PC-9 (cell line): ENCODE data around the gene PRSS2. TPM values are rescaled to one million over a fixed set of nuclear protein-coding genes. Genes with fewer than 3 reads are reported as not detected.
"Not testable (repeated sequence)": the region's sequence is repeated elsewhere in the genome, so short reads cannot be mapped to it uniquely, and the experiment has no call there.

Experiments
- BruUV-seq: library from RNA; stranded (reverse); fragments of 400-500 nt; replicated peaks from 2 replicates; lab custom pipeline; 2021; lab: Mats Ljungman, UMichigan
- CTCF ChIA-PET: fragments of 300-600 bp; sonication (Branson Sonifier 250); formaldehyde crosslinking; loops from one replicate; lab custom pipeline; 2022; ENCODE audit warnings: antibody characterized with exemption; lab: Charles Lee
- POLR2A ChIA-PET: fragments of 300-600 bp; sonication (Branson Sonifier 250); formaldehyde crosslinking; loops from one replicate; lab custom pipeline; 2022; ENCODE audit warnings: antibody characterized with exemption; ENCODE audit not compliant: unreplicated experiment; lab: Charles Lee
- DNase-seq, 2 experiments: peaks; one replicate each; pipeline versions ENCODE4 v3.0.0 to v3.0.0-alpha.2; 2015 to 2022; ENCODE audit warnings: mixed read lengths in 1 of 2
- H2AFZ ChIP-seq: fragments of 200-600 bp; sonication (generic); 2 replicates; pipeline ENCODE4 v1.8.1; 2017; ENCODE audit warnings: antibody characterized with exemption
- H3F3A ChIP-seq: fragments of 200-600 bp; sonication (generic); 2 replicates; pipeline ENCODE4 v1.8.1; 2017; ENCODE audit warnings: antibody characterized with exemption, mild to moderate bottlenecking, low read depth; ENCODE audit not compliant: insufficient read depth
- H3K27ac ChIP-seq: fragments of 200-600 bp; sonication (generic); 2 replicates; pipeline ENCODE4 v1.6.1; 2016; ENCODE audit warnings: mixed run types
- H3K27me3 ChIP-seq: fragments of 200-600 bp; sonication (generic); 2 replicates; pipeline ENCODE4 v1.6.1; 2016; ENCODE audit warnings: low read depth, mixed run types; ENCODE audit not compliant: insufficient read depth
- H3K36me3 ChIP-seq: fragments of 200-600 bp; sonication (generic); 2 replicates; pipeline ENCODE4 v1.6.1; 2016; ENCODE audit warnings: low read depth, mixed run types
- H3K4me1 ChIP-seq: fragments of 200-600 bp; sonication (generic); replicated peaks from 2 replicates; pipeline ENCODE4 v1.6.1; 2016; ENCODE audit warnings: mixed run types; ENCODE audit not compliant: insufficient read depth
- H3K4me2 ChIP-seq: fragments of 200-600 bp; sonication (generic); 2 replicates; pipeline ENCODE4 v1.6.1; 2017; ENCODE audit warnings: mixed run types
- H3K4me3 ChIP-seq: fragments of 200-600 bp; sonication (generic); 2 replicates; pipeline ENCODE4 v1.6.1; 2016; ENCODE audit warnings: mixed run types
- H3K79me2 ChIP-seq: fragments of 200-600 bp; sonication (generic); 2 replicates; pipeline ENCODE4 v1.6.1; 2017; ENCODE audit warnings: low read depth, mixed run types
- H3K9me2 ChIP-seq: fragments of 200-600 bp; sonication (generic); 2 replicates; pipeline ENCODE4 v1.8.1; 2017; ENCODE audit warnings: mild to moderate bottlenecking; ENCODE audit not compliant: insufficient read depth
- H3K9me3 ChIP-seq: fragments of 200-600 bp; sonication (generic); 2 replicates; pipeline ENCODE4 v1.8.1; 2016; ENCODE audit warnings: low read depth; ENCODE audit not compliant: insufficient read depth
- H4K20me1 ChIP-seq: fragments of 200-600 bp; sonication (generic); 2 replicates; pipeline ENCODE4 v1.8.1; 2017; ENCODE audit not compliant: insufficient read depth
- EZH2 ChIP-seq: fragments of 200-600 bp; sonication (generic); IDR thresholded peaks from 2 replicates; pipeline ENCODE4 v1.8.0; 2017; ENCODE audit warnings: antibody characterized with exemption, low read depth
- intact Hi-C: fragments of 100-400 bp; cut with micrococcal nuclease; formaldehyde crosslinking; loops from one replicate; pipeline ENCODE4 v1.10.0; 2022; ENCODE audit not compliant: unreplicated experiment
- total RNA-seq: library from RNA; stranded (reverse); gene quantifications from 2 replicates; pipeline ENCODE4 v1.2.3, GENCODE V29; 2021
- TF ChIP-seq, protein P1 (sequence below): fragments of 200-600 bp; sonication (generic); conservative IDR thresholded peaks from 2 replicates; pipeline ENCODE4 v1.6.1; 2017; ENCODE audit warnings: mixed run types, antibody characterized with exemption, mild to moderate bottlenecking, moderate library complexity

PRSS2 gene
- total RNA-seq, 1 experiment from 2014 or later: not detected

DNA sequence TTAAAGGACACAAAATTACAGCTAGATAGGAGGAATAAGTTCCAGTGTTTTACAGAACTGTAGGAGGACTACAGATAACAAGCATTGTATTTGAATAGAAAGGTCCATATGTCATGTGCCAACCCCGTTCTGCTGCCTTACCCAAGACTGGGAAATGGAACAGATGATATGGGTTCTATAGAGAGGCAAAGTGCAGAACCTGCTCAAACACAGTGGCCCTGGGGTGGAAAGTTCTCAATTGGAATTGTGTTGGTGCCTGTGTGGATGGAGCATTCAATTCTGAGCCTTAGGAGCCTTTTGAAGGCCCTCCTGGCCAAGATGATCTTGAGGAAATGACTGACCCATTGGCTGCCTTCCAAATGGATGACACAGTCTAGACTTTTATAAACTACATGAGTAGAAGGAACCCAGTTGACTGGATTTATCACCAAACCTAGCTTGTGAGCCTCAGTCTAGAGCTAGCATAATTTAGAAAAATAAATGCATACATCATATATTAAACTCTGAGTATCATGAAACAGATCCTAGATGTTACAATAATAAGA, 25.6 kb upstream of the PRSS2 start:
- Histone ChIP-seq H2AFZ (no peak overlapping the region), H3K27ac (no peak overlapping the region), H3F3A (no peaks in the 10 kb centered on the region), H3K79me2 (no peaks in the 10 kb centered on the region), H3K9me3 (no peaks in the 10 kb centered on the region), H3K4me2 (no peak overlapping the region), H3K27me3 (no peaks in the 10 kb centered on the region), H3K36me3 (no peaks in the 10 kb centered on the region), H3K9me2 (no peaks in the 10 kb centered on the region), H3K4me3 (no peak overlapping the region), H3K4me1 (peaks cover 19% of the 10 kb centered on the region), H4K20me1 (no peaks in the 10 kb centered on the region)
- intact Hi-C loops: no loop called here
- no peak for DNase-seq
- ChIA-PET CTCF (no interaction called here), POLR2A (no interaction called here)
- BruUV-seq: no TSS peak
- TF ChIP-seq, protein P1, sequence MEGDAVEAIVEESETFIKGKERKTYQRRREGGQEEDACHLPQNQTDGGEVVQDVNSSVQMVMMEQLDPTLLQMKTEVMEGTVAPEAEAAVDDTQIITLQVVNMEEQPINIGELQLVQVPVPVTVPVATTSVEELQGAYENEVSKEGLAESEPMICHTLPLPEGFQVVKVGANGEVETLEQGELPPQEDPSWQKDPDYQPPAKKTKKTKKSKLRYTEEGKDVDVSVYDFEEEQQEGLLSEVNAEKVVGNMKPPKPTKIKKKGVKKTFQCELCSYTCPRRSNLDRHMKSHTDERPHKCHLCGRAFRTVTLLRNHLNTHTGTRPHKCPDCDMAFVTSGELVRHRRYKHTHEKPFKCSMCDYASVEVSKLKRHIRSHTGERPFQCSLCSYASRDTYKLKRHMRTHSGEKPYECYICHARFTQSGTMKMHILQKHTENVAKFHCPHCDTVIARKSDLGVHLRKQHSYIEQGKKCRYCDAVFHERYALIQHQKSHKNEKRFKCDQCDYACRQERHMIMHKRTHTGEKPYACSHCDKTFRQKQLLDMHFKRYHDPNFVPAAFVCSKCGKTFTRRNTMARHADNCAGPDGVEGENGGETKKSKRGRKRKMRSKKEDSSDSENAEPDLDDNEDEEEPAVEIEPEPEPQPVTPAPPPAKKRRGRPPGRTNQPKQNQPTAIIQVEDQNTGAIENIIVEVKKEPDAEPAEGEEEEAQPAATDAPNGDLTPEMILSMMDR: no peak
- no peak for TF ChIP-seq EZH2

DNA sequence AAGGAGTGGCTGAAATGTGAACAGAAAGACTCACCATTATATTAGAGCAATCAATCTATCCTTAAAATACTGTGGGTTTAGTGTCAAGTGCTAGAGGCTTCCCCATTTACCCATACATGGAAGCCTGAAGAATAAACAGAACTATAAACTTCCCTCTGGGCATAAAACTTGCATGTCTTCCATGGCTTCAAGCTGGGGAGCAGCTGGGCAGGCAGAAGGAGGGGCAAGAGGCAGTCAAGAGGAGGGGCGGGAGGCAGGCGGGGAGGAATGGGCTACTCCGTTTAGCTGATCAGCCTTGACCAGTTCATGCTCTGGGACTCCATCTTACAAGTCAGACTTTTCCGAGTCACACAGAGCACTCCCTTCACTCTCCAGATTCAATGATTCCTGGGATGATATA, 25.0 kb upstream of the PRSS2 start:
- no peaks in the 10 kb centered on the region for H3K9me3 ChIP-seq
- H3K9me2 ChIP-seq: no peaks in the 10 kb centered on the region
- H3K4me2 ChIP-seq: no peak overlapping the region
- no peak overlapping the region for H3K4me3 ChIP-seq
- TF ChIP-seq EZH2: no peak
- TF ChIP-seq, protein P1: no peak
- H2AFZ ChIP-seq: no peak overlapping the region
- H3K79me2 ChIP-seq: no peaks in the 10 kb centered on the region
- H4K20me1 ChIP-seq: no peaks in the 10 kb centered on the region
- ChIA-PET CTCF (no interaction called here), POLR2A (no interaction called here)
- no peaks in the 10 kb centered on the region for H3F3A ChIP-seq
- H3K27me3 ChIP-seq: no peaks in the 10 kb centered on the region
- no peaks in the 10 kb centered on the region for H3K36me3 ChIP-seq
- peaks cover 19% of the 10 kb centered on the region for H3K4me1 ChIP-seq
- no peak for DNase-seq
- no TSS peak for BruUV-seq
- intact Hi-C loops: no loop called here
- H3K27ac ChIP-seq: no peak overlapping the region

DNA sequence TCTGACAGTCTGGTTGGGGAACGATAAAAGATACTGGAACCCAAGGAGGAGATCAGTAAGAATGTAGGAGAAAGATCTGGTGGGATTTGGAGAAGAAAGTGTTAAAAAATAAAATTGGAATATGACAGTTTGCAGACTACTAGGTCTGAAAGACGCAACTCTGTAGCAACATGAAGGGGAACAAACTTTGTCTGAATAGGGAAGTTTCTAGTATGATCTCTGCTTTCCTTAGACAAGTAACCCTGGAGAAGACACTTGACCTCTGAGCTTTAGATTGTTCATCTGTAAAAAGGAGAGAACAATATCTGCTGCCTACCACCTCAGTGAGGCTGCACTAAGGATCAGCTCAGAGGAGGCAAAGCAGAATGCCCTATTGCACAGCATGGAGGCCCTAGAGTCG, 24.5 kb upstream of the PRSS2 start:
- no peak overlapping the region for H3K27ac ChIP-seq
- H3K79me2 ChIP-seq: no peaks in the 10 kb centered on the region
- TF ChIP-seq EZH2: no peak
- TF ChIP-seq, protein P1: no peak
- H3K4me3 ChIP-seq: no peak overlapping the region
- peaks cover 19% of the 10 kb centered on the region for H3K4me1 ChIP-seq
- BruUV-seq: no TSS peak
- DNase-seq: no peak
- no peaks in the 10 kb centered on the region for H3K9me3 ChIP-seq
- no peaks in the 10 kb centered on the region for H3K27me3 ChIP-seq
- no peaks in the 10 kb centered on the region for H3K9me2 ChIP-seq
- no peaks in the 10 kb centered on the region for H3K36me3 ChIP-seq
- H4K20me1 ChIP-seq: no peaks in the 10 kb centered on the region
- POLR2A ChIA-PET: no interaction called here
- intact Hi-C loops: no loop called here
- H2AFZ ChIP-seq: no peak overlapping the region
- no peak overlapping the region for H3K4me2 ChIP-seq
- no peaks in the 10 kb centered on the region for H3F3A ChIP-seq
- CTCF ChIA-PET: no interaction called here

DNA sequence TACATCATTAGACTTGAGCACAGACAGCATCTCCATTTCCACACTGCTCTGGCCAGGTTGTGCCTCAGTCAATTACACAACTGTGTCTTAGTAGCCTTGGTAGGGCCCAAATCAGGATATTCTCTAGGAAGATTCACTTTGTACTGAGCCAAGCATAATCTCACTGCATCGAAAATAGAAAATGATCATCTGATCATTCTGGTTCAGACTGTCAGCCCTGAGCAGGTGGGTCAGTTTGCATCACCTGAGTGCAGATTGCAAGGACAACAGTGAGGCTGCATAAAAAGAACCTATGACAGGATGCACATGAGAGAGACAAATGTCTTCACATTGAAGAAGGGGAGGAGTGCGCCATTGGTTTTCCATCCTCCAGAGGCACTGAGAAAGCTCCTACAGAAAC, 22.4 kb upstream of the PRSS2 start:
- H3K4me2 ChIP-seq, H3K36me3 ChIP-seq, H3K9me2 ChIP-seq, H4K20me1 ChIP-seq, H3K79me2 ChIP-seq, H3F3A ChIP-seq, H3K27me3 ChIP-seq, DNase-seq, BruUV-seq, H3K9me3 ChIP-seq, H2AFZ ChIP-seq, intact Hi-C loops, CTCF ChIA-PET, H3K4me3 ChIP-seq: not testable (repeated sequence)
- H3K27ac ChIP-seq: 0 out of 2 replicates have a peak overlapping the region, but pooled peaks have one; percentile 16
- H3K4me1 ChIP-seq: peaks cover 27% of the 10 kb centered on the region
- POLR2A ChIA-PET: interaction anchor here (0.5 kb wide), 1 partner anchor 240 kb away, joined by 3 read pairs; no protein-coding TSS in a partner anchor
